Stimulated activated CD8-positive, alpha-beta memory T cell treated with anti-CD3 and anti-CD28 coated beads, Interleukin-7, amount 100 ng/mL, for 1 hour (primary cell): ENCODE measurements around the gene MED9.
"Not testable (repeated sequence)": the region's sequence is repeated elsewhere in the genome, so short reads cannot be mapped to it uniquely, and the experiment has no call there.

Source experiments
- DNase-seq, 2 donors: peaks; one replicate each; pipeline ENCODE4 v3.0.0-alpha.2; 2020; ENCODE audit warnings: low read depth in 2 of 2

Gene MED9

GRCh38 chr17:17476865-17477467 lies at the start of gene MED9:
Gene MED9, plus strand, starts transcription at chr17:17477000. Its CDS starts 42 bp downstream, at chr17:17477042.
- DNase-seq, result peak; percentile 91 to 93

GRCh38 chr17:17429222-17429621 lies 47.6 kb upstream of the MED9 start:
- DNase-seq, result no peak

GRCh38 chr17:17430924-17431323 lies 45.9 kb upstream of the MED9 start:
- not testable (repeated sequence) for DNase-seq

- DNase-seq, result no peak
Observed at GRCh38 chr17:17431605-17432004, 45.2 kb upstream of the MED9 start.

GRCh38 chr17:17433000-17433703 lies 43.6 kb upstream of the MED9 start:
- no peak for DNase-seq

GRCh38 chr17:17434477-17434876 lies 42.3 kb upstream of the MED9 start:
- DNase-seq, result no peak

GRCh38 chr17:17435323-17435722 lies 41.5 kb upstream of the MED9 start:
- DNase-seq, result no peak

GRCh38 chr17:17437461-17437860 lies 39.3 kb upstream of the MED9 start:
- no peak for DNase-seq

- no peak for DNase-seq
Observed at GRCh38 chr17:17437893-17438292, 38.9 kb upstream of the MED9 start.

- peak; percentile 38 to 62 for DNase-seq
Observed at GRCh38 chr17:17440010-17440843, 36.6 kb upstream of the MED9 start.

GRCh38 chr17:17440938-17441675 lies 35.7 kb upstream of the MED9 start:
- no peak for DNase-seq

- DNase-seq, result no peak
Observed at GRCh38 chr17:17443173-17443572, 33.6 kb upstream of the MED9 start.

- no peak for DNase-seq
Observed at GRCh38 chr17:17445296-17445924, 31.4 kb upstream of the MED9 start.

- DNase-seq, result no peak
Observed at GRCh38 chr17:17445925-17446665, 30.7 kb upstream of the MED9 start.

GRCh38 chr17:17446666-17447155 lies 30.1 kb upstream of the MED9 start:
- DNase-seq, result no peak

GRCh38 chr17:17447264-17447663 lies 29.5 kb upstream of the MED9 start:
- DNase-seq, result no peak

- no peak for DNase-seq
Observed at GRCh38 chr17:17448076-17448475, 28.7 kb upstream of the MED9 start.

- DNase-seq, result no peak
Observed at GRCh38 chr17:17448723-17449122, 28.1 kb upstream of the MED9 start.

GRCh38 chr17:17453088-17453487 lies 23.7 kb upstream of the MED9 start:
- no peak for DNase-seq

GRCh38 chr17:17454276-17454675 lies 22.5 kb upstream of the MED9 start:
- DNase-seq, result no peak

- not testable (repeated sequence) for DNase-seq
Observed at GRCh38 chr17:17454700-17455099, 22.1 kb upstream of the MED9 start.
